ENCODE measurements around the gene CLPTM1L.

The CLPTM1L gene

DNA sequence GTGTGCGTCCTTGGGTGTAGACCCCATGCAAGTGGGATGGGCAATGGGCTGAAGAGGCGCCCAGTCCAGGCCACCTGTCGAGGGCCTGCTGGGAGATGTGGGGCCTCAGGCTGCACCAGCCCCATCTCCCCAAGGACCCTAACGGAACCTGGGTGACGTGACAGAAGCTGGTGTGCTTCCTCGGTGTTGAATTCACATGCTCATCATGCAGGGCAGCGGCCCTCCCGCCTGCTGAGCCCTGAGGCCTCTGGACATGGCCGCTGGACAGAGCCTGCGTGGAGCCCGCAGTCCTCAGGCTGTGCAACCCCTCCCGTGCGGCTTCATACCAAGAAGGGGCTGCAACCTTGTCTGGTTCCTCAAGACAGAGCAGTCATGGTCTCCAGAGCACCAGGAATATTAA lies 76.8 kb downstream of the CLPTM1L start:
- DNase-seq (ENCODE audit: low spot score in 2 of 2) (no peak), ATAC-seq (replicated peaks; ENCODE audit: extremely low read depth, poor library complexity, severe bottlenecking) (no peak)
- H3K9me3 Mint-ChIP-seq, result no peaks in the 10 kb centered on the region
- H3K27me3 Mint-ChIP-seq, result no peaks in the 10 kb centered on the region
- no peak overlapping the region for H3K4me3 Mint-ChIP-seq
- peaks cover 2% of the 10 kb centered on the region for H3K36me3 Mint-ChIP-seq (ENCODE audit: insufficient read depth)
- peaks cover 10% of the 10 kb centered on the region for H3K4me1 Mint-ChIP-seq
- no peak overlapping the region for H3K27ac Mint-ChIP-seq (ENCODE audit: low read depth)

All from central memory CD8-positive, alpha-beta T cell (primary cell).